Mesenteric fat pad (tissue), 1 donor: ENCODE data around the gene ALG8. TPM values are rescaled to one million over a fixed set of nuclear protein-coding genes. Genes with fewer than 3 reads are reported as not detected.

Source experiments
- total RNA-seq: library from RNA; stranded (reverse); fragmentation: NEBNext Ultra II Directional; extraction: Animal tissue kit (Norgen Biotek cat#: 25700); gene quantifications from one replicate; pipeline ENCODE4 v1.2.1, GENCODE V29; 2021
- donor health status: DM: yes; HTN: yes; CAD: no.

ALG8 gene
- total RNA-seq, 1 donor from 2014 or later: 46.2 TPM

Other genes starting within 250 kb of the ALG8 start
- gene INTS4, start 145.0 kb downstream of the ALG8 start, total RNA-seq: 32.3 TPM
- gene KCTD14, start 116.3 kb downstream of the ALG8 start, total RNA-seq: 1.4 TPM
- 9.2 TPM for gene THRSP, start 75.8 kb downstream of the ALG8 start, total RNA-seq
- gene NDUFC2, start 59.8 kb downstream of the ALG8 start, total RNA-seq: 276 TPM
- gene KCTD21, start 49.0 kb upstream of the ALG8 start, total RNA-seq: 12.4 TPM
- 12.2 TPM for gene USP35, start 49.3 kb upstream of the ALG8 start, total RNA-seq